Measurements from ENCODE around the gene CHMP4A. TPM values are rescaled to one million over a fixed set of nuclear protein-coding genes. Genes with fewer than 3 reads are reported as not detected.

The CHMP4A gene
- total RNA-seq, 1 donor from 2014 or later = 32.2 TPM

GRCh38 chr14:24160499-24160849, 52.8 kb downstream of the CHMP4A start:
- TF ChIP-seq EZH2 (IDR thresholded peaks at IDR 0.05; ENCODE audit: insufficient read depth, low read length) (no peak), CTCF (IDR thresholded peaks at IDR 0.05; ENCODE audit: insufficient read depth, low read depth, low read length) (no peak)
- Histone ChIP-seq H3K27me3 (ENCODE audit: insufficient read depth, low read length) (no peaks in the 10 kb centered on the region), H3K36me3 (ENCODE audit: insufficient read depth, low read length) (peaks cover 36% of the 10 kb centered on the region), H4K20me1 (ENCODE audit: insufficient read depth, low read length) (peaks cover 26% of the 10 kb centered on the region), H3K4me2 (ENCODE audit: low read length) (peak overlapping the region; percentile 94), H3K4me3 (ENCODE audit: insufficient read depth, low read depth, low read length) (no peak overlapping the region), H2AFZ (ENCODE audit: low read depth, low read length) (no peak overlapping the region), H3K9me3 (ENCODE audit: insufficient read depth, low read depth, low read length) (no peaks in the 10 kb centered on the region), H3K9ac (ENCODE audit: low read length) (no peak overlapping the region), H3K27ac (ENCODE audit: low read depth, low read length) (peak overlapping the region; percentile 23), H3K79me2 (ENCODE audit: insufficient read depth, low read length) (peaks cover 12% of the 10 kb centered on the region), H3K4me1 (ENCODE audit: insufficient read depth, low read length) (peaks cover 12% of the 10 kb centered on the region)
- FAIRE-seq = no peak
- H3K27me3 Mint-ChIP-seq (ENCODE audit: low read depth, unreplicated experiment) = no peaks in the 10 kb centered on the region
- peak overlapping the region; percentile 99 for H3K27ac Mint-ChIP-seq (ENCODE audit: unreplicated experiment)
- H3K4me1 Mint-ChIP-seq (ENCODE audit: low read depth, unreplicated experiment) = peaks cover 20% of the 10 kb centered on the region
- no peak for DNase-seq (ENCODE audit: low read depth)
- no peak overlapping the region for H3K4me3 Mint-ChIP-seq (ENCODE audit: unreplicated experiment)
- H3K36me3 Mint-ChIP-seq (ENCODE audit: low read depth, unreplicated experiment) = peaks cover 43% of the 10 kb centered on the region
- no peaks in the 10 kb centered on the region for H3K9me3 Mint-ChIP-seq (ENCODE audit: unreplicated experiment)

GRCh38 chr14:24159777-24160498, 53.4 kb downstream of the CHMP4A start:
- Histone ChIP-seq H3K9ac (ENCODE audit: low read length) (no peak overlapping the region), H3K36me3 (ENCODE audit: insufficient read depth, low read length) (peaks cover 36% of the 10 kb centered on the region), H3K27ac (ENCODE audit: low read depth, low read length) (no peak overlapping the region), H3K4me3 (ENCODE audit: insufficient read depth, low read depth, low read length) (no peak overlapping the region), H3K4me2 (ENCODE audit: low read length) (no peak overlapping the region), H3K79me2 (ENCODE audit: insufficient read depth, low read length) (peaks cover 12% of the 10 kb centered on the region), H2AFZ (ENCODE audit: low read depth, low read length) (no peak overlapping the region), H3K4me1 (ENCODE audit: insufficient read depth, low read length) (peaks cover 12% of the 10 kb centered on the region), H3K27me3 (ENCODE audit: insufficient read depth, low read length) (no peaks in the 10 kb centered on the region), H3K9me3 (ENCODE audit: insufficient read depth, low read depth, low read length) (no peaks in the 10 kb centered on the region), H4K20me1 (ENCODE audit: insufficient read depth, low read length) (peaks cover 21% of the 10 kb centered on the region)
- Mint-ChIP-seq H3K4me3 (ENCODE audit: unreplicated experiment) (no peak overlapping the region), H3K36me3 (ENCODE audit: low read depth, unreplicated experiment) (peaks cover 42% of the 10 kb centered on the region), H3K4me1 (ENCODE audit: low read depth, unreplicated experiment) (peaks cover 20% of the 10 kb centered on the region), H3K9me3 (ENCODE audit: unreplicated experiment) (no peaks in the 10 kb centered on the region), H3K27me3 (ENCODE audit: low read depth, unreplicated experiment) (no peaks in the 10 kb centered on the region), H3K27ac (ENCODE audit: unreplicated experiment) (peak overlapping the region; percentile 53)
- no peak for DNase-seq (ENCODE audit: low read depth)
- FAIRE-seq = no peak
- TF ChIP-seq EZH2 (IDR thresholded peaks at IDR 0.05; ENCODE audit: insufficient read depth, low read length) = no peak
- TF ChIP-seq CTCF (IDR thresholded peaks at IDR 0.05; ENCODE audit: insufficient read depth, low read depth, low read length) = no peak

Other genes starting within 250 kb of the CHMP4A start
- 13.4 and 15.8 TPM in 2 replicates for gene DHRS4L2, start 224.6 kb downstream of the CHMP4A start, total RNA-seq
- 0.34 and 0.38 TPM in 2 replicates for gene CARMIL3, start 161.5 kb downstream of the CHMP4A start, total RNA-seq
- not detected in 2 replicates for gene CPNE6, start 141.9 kb downstream of the CHMP4A start, total RNA-seq
- gene PCK2, start 119.2 kb downstream of the CHMP4A start, total RNA-seq = 73.8 and 101 TPM in 2 replicates
- 26.9 and 27.1 TPM in 2 replicates for gene DCAF11, start 98.7 kb downstream of the CHMP4A start, total RNA-seq
- gene NRL, start 98.5 kb downstream of the CHMP4A start, total RNA-seq = 0.48 and 0.70 TPM in 2 replicates
- gene FITM1, start 82.8 kb downstream of the CHMP4A start, total RNA-seq = 0.25 TPM in 1 of 2 replicates, not detected in the other
- gene PSME1, start 77.3 kb downstream of the CHMP4A start, total RNA-seq = 116 and 122 TPM in 2 replicates
- gene EMC9, start 71.9 kb downstream of the CHMP4A start, total RNA-seq = 16.7 and 18.5 TPM in 2 replicates
- gene PSME2, start 66.9 kb downstream of the CHMP4A start, total RNA-seq = 173 TPM in 2 replicates
- 59.0 and 69.8 TPM in 2 replicates for gene RNF31, start 66.0 kb downstream of the CHMP4A start, total RNA-seq
- 76.0 and 89.4 TPM in 2 replicates for gene IRF9, start 52.2 kb downstream of the CHMP4A start, total RNA-seq
- 33.5 and 46.4 TPM in 2 replicates for gene REC8, start 41.4 kb downstream of the CHMP4A start, total RNA-seq
- 46.1 and 53.3 TPM in 2 replicates for gene IPO4, start 24.7 kb downstream of the CHMP4A start, total RNA-seq
- gene TM9SF1, start 18.0 kb downstream of the CHMP4A start, total RNA-seq = 59.3 and 62.9 TPM in 2 replicates
- gene TSSK4, start 7.8 kb downstream of the CHMP4A start, total RNA-seq = 0.22 and 0.34 TPM in 2 replicates
- gene MDP1, start 2.6 kb upstream of the CHMP4A start, total RNA-seq = 8.9 and 9.9 TPM in 2 replicates
- gene NEDD8, start 18.9 kb upstream of the CHMP4A start, total RNA-seq = 233 and 251 TPM in 2 replicates
- 55.5 and 66.5 TPM in 2 replicates for gene GMPR2, start 19.4 kb upstream of the CHMP4A start, total RNA-seq
- gene TINF2, start 29.1 kb upstream of the CHMP4A start, total RNA-seq = 33.0 and 36.2 TPM in 2 replicates
- gene TGM1, start 49.7 kb upstream of the CHMP4A start, total RNA-seq = 3.8 and 4.8 TPM in 2 replicates
- gene RABGGTA, start 58.1 kb upstream of the CHMP4A start, total RNA-seq = 26.6 and 27.3 TPM in 2 replicates
- gene DHRS1, start 86.3 kb upstream of the CHMP4A start, total RNA-seq = 26.5 and 30.3 TPM in 2 replicates
- 22.9 and 23.5 TPM in 2 replicates for gene NOP9, start 86.4 kb upstream of the CHMP4A start, total RNA-seq
- not detected in 2 replicates for gene CIDEB, start 94.5 kb upstream of the CHMP4A start, total RNA-seq
- 7.8 and 9.3 TPM in 2 replicates for gene LTB4R2, start 96.7 kb upstream of the CHMP4A start, total RNA-seq
- gene LTB4R, start 98.0 kb upstream of the CHMP4A start, total RNA-seq = 5.5 TPM in 2 replicates
- 0.32 and 0.67 TPM in 2 replicates for gene ADCY4, start 121.6 kb upstream of the CHMP4A start, total RNA-seq
- gene RIPK3, start 126.5 kb upstream of the CHMP4A start, total RNA-seq = 0.58 and 0.95 TPM in 2 replicates
- 61.9 and 73.9 TPM in 2 replicates for gene NFATC4, start 154.7 kb upstream of the CHMP4A start, total RNA-seq
- 25.4 and 32.0 TPM in 2 replicates for gene NYNRIN, start 185.5 kb upstream of the CHMP4A start, total RNA-seq
- gene CBLN3, start 216.2 kb upstream of the CHMP4A start, total RNA-seq = 3.9 and 5.4 TPM in 2 replicates
- 45.5 and 50.5 TPM in 2 replicates for gene KHNYN, start 216.5 kb upstream of the CHMP4A start, total RNA-seq
- 27.6 and 28.1 TPM in 2 replicates for gene SDR39U1, start 229.3 kb upstream of the CHMP4A start, total RNA-seq

Data from astrocyte (in vitro differentiated cells and primary cell).